Activated CD8-positive, alpha-beta memory T cell treated with anti-CD3 and anti-CD28 coated beads, Interleukin-2, amount 50 U/mL, for 24 hours (primary cell): ENCODE results near the gene KRTAP10-10.
"Not testable (repeated sequence)": the region's sequence is repeated elsewhere in the genome, so short reads cannot be mapped to it uniquely, and the experiment has no call there.

Experiments
- DNase-seq: peaks from one replicate; pipeline ENCODE4 v3.0.0-alpha.2; 2020; ENCODE audit errors: extremely low read depth

Gene KRTAP10-10

DNA sequence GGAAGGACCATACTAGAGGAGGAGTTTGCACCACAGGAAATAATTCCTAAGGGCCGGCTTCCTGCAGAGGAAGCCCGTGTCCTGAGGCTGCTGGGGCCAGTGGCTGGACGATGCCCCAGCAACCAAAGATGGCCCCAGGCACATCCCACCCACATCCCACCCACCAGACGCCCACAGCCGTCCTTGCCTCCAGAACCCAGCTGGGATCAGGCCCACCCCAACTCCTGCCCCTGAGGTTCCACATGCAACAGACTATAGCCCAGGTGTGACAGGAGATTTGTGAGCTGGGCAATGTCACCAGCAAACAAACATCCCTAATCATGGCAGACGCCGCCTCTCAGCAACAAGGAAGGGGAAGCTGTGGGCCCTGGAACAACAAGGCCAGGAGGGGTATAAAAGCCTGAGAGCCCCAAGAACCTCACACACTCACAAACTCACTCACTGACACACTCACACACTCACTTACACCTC is 10.4 kb upstream of the KRTAP10-10 start, which contains the start of gene KRTAP10-9:
Gene KRTAP10-9, plus strand, starts transcription at position 421 of the 471 bp plus-strand sequence. CDS start 79 bp downstream, outside the sequence.
- DNase-seq = no peak

DNA sequence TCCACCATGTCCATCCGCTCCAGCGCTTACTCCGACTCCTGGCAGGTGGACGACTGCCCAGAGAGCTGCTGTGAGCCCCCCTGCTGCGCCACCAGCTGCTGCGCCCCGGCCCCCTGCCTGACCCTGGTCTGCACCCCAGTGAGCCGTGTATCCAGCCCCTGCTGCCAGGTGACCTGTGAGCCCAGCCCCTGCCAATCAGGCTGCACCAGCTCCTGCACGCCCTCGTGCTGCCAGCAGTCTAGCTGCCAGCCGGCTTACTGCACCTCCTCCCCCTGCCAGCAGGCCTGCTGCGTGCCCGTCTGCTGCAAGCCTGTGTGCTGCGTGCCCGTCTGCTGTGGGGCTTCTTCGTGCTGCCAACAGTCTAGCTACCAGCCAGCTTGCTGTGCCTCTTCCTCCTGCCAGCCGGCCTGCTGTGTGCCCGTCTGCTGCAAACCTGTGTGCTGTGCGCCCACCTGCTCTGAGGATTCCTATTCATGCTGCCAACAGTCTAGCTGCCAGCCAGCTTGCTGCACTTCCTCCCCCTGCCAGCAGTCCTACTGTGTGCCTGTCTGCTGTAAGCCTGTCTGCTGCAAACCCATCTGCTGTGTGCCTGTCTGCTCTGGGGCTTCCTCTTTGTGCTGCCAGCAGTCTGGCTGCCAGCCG is 9.9 kb upstream of the KRTAP10-10 start:
- not testable (repeated sequence) for DNase-seq

DNA sequence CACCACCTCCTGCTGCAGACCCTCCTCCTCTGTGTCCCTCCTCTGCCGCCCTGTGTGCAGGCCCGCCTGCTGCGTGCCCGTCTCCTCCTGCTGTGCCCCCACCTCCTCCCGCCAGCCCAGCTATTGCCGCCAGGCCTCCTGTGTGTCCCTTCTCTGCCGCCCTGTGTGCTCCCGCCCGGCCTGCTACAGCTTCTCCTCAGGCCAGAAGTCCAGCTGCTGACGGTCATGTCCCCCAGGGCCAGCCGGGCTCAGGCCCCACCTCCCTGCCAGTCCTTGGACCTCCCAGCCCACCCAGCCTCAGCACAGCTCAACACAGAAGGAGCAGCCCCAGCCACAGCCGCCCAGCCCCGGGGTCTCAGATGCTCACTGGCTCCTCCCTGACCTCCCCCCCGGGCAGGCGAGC is 9.3 kb upstream of the KRTAP10-10 start:
- DNase-seq = not testable (repeated sequence)

DNA sequence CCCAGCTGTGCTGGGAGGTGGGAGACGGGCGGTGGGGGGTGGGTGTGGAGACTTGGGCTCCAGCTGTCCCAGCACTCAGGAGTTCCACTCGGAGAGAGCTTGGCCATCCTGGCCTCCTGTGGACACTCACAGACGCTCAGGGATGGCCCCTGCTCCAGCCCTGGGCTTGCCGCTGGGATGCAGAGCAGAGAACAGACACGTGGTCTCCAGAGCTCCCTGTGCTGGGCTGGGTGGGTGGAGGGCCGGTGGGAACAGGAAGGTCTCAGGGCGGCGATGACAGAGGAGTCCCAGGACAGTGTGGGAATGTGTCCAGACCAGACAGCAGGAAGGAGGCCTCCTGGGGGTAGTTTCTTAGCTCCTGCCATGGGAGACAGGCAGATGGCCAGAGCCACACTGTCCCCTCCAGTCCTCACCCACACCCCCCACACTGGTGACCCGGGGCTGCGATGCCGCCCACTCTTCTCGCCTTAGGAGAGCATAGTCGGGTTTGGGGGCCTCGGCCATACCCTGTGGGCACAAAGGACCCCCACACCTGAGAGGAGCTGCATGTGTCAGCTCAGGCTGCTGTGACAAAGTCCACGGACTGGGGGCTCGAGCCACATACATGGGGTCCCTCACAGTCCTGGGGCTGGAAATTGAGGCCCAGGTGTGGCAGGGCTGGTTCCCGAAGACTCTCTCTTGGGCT is 8.3 kb upstream of the KRTAP10-10 start:
- DNase-seq = no peak

DNA sequence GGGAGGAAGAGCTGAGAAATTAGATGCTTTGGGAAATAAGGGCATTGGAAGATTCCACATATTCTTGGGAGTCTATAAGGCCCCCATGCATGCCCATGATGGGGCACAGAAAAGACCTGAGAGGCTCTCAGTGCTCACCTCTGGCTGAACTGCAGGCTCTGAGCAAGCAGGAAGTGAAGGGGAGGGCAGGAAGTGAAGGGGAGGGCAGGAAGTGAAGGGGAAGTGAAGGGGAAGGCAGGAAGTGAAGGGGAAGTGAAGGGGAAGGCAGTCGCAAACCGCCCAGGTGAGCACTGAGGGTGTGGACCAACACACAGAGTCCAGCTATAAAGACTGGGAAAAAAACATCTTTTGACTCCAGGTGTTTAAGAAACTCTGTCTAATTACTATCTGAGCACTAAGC is 6.7 kb upstream of the KRTAP10-10 start:
- DNase-seq = no peak

DNA sequence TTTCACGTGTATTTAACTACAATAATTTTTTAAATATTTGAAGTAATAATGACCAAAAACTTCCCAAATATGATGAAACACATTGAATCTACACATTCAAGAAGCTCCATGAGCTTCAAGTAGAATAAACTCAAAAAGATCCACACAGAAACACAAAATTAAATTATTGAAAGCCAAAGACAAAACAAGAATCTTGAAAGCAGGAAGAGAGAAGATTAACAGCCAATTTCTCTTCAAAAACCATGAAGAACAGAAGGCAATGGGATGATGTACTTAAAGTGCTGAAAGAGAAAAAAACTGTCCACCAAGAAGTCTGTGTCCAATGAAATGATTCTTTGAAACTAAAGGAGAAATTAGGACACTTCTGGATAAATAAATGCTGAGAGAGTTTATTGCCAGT is 5.1 kb upstream of the KRTAP10-10 start:
- DNase-seq = no peak

DNA sequence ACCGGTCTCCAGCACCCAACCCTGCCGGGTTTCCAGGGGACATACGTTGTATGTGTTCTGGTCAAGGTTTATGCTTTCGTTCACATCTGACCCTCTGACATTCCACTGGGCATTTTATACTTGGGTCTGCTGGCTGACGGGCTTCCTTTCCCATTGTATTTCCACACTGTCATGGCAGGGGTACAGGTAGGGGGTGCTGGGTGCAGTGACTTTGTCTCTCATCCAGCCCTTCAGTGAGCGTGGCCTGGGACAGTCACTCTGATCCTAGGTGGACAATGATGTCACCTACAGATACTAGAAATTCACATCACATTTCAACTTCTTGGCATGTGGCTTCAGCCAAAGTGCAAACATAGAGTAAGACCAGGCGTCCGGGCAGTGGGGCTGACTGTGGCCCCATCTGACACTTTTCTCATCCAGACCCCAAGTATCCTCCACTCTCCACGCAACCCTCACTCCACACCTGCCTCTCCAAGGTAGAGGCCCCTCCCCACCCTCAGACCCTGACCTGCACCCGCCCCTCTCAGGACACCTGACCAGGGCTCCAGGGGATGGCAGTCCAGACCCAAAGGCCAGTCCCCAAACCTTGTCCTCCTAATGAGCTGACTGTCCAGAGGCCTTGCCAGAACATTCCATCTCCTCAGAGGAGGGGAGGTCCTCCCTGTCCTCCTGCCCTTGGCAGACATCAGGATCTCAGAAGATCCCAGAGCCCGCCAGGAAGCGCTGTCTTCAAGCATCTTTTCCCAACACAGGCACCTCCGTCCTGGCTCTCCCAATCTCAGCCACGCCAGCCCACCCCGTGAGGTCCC is 743 bp upstream of the KRTAP10-10 start:
- DNase-seq = no peak

DNA sequence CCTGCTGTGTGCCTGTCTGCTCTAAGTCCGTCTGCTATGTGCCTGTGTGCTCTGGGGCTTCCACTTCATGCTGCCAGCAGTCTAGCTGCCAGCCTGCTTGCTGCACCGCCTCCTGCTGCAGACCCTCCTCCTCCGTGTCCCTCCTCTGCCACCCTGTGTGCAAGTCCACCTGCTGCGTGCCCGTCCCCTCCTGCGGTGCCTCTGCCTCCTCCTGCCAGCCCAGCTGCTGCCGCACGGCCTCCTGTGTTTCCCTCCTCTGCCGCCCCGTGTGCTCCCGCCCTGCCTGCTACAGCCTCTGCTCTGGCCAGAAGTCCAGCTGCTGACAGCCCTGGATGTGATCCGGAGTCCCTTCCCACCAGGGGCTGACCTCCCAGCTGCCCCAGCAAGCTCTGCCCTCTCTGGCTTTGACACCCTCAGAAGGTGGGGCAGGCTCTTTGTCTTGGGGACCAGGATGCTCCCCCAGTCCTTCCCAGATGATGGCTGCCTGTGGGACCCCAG is 744 bp downstream of the KRTAP10-10 start:
- not testable (repeated sequence) for DNase-seq

DNA sequence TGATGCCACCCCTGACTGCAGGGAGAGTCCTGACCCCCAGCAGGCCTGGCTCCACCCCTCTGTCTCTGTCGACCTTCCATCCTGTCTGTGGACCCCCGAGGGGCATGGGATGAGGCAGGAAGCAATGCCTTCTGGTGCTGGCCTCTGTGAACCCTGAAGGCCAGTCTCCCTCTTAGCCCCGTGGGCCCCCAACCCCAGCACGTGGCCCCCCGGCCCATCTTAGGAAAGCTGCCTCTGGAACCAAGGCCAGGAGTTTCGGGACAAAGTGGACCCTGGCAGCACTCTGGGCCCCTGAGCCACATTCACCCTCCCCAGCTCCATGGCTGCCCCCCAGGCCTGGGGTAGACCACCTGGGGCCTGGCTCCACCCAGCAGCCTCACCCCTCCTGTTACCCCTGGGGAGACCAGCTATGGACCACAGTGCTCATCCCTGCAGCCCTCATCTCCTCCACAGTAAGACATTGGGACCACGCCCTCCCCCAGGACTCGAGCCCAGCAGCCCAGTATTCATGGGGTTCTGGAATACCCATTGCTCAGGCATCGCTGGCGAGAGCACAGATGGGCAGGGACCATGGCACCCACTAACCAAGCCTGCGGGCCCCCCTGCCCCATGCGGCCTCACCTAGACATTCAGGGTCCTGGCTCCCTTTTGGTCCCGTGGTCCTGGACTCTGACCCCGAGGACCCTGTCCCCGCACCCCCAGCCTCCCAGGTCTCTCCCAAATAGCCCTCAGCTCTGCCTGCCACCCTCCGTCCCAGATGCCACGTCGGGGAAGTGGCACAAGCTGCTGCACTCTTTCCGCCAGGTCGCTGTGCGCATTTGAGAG is 1.6 kb downstream of the KRTAP10-10 start:
- DNase-seq = not testable (repeated sequence)

DNA sequence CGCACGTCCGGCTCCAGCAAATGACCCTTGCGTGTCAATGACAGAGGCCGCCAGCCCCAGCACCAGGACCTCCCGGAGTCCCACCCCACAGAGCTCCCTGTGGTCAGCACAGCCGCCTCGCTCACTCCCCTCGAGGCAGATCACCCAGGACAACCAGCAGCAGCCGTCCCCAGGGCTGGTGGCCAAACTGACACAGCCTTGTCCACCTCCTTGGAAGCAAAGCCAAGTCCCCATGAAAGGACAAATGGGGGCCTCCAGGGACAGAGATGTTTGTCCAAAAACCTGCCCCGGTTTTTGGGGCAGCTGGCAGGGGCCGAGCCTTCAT is 2.1 kb downstream of the KRTAP10-10 start:
- DNase-seq = no peak

DNA sequence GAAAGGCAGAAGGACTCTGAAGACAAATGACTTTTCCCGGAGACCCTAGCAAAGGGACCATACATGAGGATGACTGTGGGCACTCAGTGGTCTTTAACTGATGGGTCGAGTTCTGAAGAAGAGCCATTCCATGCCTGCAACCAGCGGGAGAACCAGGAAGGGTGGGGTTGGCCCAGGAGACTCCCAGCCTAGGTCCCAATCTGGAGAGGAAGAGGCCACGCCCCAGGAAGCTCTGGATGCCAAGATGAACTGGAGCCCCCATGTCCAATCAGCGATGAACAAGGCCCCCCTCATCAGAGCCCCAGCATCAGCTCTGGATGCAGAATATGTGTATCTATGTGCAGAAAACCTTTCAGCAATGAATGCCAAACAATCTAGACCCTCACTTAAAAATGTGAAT is 3.6 kb downstream of the KRTAP10-10 start:
- no peak for DNase-seq

DNA sequence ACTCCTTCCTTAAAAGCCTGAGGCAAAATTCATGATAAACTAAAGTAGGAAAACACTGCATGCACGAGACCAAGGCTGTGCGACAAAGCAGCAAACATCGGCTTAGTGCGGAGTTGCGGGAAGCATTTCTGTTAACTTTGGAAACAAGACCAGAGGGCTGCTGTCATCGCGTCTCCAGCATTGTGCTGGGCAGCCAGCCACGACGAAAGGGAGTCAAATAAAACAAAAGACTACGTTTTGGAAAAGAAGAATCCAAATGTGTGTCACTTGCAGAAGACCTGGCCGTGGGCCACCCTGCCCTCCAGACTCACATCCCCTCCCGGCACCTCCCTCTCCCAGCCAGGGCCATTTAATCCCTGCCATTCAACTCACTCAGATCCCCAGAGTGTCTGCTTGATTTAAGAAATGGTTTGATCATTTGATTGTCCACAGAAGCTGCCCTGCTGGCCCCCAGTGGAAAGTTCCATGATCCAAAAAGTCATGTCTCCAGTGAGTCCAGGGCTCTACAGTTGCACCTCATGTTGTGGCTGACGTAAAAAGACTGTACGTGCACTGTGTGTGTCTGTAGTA is 6.7 kb downstream of the KRTAP10-10 start:
- DNase-seq = no peak

DNA sequence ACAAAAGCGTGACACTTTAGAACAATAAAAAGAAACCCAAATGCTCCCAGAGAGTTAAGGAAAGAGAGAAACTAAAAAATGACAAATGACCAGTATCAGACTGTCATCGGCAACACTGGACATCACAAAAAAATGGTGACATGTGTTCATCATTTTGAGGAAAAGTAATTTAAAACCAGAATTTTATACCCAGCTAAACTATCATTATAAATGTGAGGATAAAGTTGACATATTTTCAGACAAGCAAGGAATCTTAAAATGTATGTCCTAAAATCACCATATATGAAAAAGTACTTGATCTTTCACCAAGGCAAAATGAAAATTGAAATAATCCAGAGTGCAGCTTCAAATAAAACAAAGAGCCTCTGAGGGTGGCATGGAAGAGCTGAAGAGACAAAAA is 7.7 kb downstream of the KRTAP10-10 start:
- no peak for DNase-seq

DNA sequence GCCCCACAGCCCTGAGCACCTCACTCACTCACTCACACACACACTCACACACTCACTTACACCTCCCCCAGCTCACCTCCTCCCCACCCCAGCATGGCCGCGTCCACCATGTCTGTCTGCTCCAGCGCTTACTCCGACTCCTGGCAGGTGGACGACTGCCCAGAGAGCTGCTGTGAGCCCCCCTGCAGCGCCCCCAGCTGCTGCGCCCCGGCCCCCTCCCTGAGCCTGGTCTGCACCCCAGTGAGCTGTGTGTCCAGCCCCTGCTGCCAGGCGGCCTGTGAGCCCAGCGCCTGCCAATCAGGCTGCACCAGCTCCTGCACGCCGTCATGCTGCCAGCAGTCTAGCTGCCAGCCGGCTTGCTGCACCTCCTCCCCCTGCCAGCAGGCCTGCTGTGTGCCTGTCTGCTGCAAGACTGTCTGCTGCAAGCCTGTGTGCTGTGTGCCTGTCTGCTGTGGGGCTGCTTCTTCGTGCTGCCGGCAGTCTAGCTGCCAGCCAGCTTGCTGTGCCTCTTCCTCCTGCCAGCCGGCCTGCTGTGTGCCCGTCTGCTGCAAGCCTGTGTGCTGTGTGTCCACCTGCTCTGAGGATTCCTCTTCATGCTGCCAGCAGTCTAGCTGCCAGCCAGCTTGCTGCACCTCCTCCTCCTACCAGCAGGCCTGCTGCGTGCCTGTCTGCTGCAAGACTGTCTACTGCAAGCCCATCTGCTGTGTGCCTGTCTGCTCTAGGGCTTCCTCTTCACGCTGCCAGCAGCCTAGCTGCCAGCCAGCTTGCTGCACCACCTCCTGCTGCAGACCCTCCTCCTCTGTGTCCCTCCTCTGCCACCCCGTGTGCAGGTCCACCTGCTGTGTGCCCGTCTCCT is 9.4 kb downstream of the KRTAP10-10 start, which contains the start of gene KRTAP10-11:
Gene KRTAP10-11, plus strand, starts transcription at position 49 of the 856 bp plus-strand sequence. Its CDS starts 45 bp downstream, at position 94.
- DNase-seq = not testable (repeated sequence)

DNA sequence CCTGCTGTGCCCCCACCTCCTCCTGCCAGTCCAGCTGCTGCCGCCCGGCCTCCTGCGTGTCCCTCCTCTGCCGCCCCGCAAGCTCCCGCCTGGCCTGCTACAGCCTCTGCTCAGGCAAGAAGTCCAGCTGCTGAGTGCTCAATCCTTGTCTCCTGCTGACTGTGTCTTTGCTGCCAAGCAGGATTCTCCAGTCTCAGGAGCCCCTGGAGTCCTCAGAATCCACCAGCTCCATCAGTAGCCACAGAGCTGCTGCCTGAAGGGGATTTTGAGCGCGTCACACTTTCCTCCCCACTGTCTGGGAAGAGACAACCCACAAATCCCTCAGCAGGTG is 10.0 kb downstream of the KRTAP10-10 start:
- no peak for DNase-seq

DNA sequence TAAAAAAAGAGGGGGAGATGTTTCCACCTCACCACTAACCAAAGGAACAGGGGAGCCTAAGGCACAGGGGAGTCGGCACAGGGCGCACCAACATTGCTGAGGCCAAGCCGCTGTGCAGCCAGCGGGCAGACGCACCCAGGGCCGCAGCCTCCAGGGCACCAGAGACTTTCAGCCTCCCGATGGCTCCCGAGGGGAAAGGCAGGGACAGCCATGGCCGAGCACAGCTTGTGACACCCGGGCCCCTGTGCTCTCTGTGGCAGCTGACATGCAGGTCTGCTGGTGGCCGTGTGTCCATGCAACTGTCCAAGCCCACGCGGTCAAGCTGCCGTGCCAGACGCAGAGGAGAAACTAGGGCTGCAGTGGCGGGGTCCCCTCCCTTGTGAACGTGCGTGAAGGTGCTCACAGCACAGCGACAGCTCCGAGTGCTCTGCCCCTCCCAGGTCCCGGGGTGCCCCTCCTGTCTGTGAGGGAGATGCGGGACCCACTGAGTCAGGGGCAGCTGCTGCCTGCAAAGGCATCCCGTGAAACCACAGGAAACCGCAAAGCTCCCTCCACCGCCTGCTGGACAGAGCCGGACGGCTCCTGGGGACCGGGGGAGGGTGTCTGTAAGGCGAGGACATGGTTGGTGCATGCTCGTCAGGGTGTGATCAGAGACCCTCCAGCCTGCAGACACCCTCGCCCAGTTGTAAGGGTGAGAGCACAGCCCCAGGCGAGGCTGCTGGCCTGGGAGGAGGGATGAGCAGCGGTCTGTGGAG is 11.6 kb downstream of the KRTAP10-10 start:
- no peak for DNase-seq

DNA sequence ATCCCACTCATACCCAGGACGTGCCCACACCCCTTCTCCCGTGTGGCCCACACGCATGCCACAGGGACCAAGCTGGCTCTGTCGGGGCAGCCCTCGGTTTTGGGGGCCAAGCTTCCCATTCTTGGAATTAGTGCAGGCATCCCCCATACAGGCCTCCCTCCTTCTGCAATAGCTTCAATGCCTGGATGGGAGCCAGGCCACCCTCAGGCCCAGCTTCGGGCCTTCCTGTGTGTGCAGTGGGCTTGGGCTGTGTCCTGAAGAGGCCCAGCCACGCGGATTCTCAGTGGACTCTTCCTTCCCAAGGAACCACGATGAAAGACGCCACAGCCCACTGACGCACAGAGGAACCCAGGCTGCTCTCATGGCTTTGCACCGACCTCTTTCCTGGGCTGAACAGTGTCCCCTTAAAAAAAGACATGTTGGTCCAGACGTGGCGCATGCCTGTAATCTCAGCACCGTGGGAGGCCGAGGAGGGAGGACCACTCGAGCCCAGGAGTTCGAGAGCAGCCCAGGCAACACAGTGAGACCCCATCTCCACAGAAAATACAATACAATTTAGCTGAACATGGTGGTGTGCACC is 12.5 kb downstream of the KRTAP10-10 start:
- no peak for DNase-seq

DNA sequence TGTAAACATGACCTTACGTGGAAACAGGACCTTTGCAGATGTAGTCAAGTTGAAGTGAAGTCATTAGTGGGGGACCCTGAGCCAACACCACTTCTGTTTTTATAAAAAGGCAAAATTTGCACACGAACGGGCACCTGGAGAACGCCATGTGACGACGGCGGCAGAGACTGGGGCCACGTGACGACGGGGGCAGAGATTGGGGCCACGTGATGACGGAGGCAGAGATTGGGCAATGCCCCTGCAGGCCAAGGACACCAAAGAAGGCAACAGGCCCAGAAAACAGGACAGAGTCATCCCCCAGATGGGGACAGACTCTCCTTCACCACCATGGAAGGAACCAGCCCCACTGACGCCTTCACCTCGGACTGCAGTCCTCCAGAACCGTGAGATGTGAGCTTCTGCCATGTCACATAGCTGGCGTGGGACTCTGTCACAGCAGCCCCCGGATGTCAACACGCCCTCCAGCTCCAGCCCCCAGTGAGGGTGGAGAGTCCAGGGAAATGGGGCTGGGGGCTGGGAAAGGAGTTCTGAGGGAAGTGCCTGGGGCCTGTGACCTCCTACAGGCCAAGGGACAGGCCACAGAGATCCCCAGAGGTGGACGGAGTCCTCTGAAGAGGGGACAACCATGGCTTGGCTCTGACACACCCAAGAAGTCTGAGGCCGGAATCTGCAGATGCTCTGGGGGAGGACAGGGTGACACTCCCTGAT is 13.3 kb downstream of the KRTAP10-10 start:
- no peak for DNase-seq
